Activated CD4-positive, alpha-beta memory T cell treated with anti-CD3 and anti-CD28 coated beads, Interleukin-2, amount 10 ng/mL, durations not matched to agents 7 days and 5 days (primary cell): ENCODE data around the gene ERRFI1. TPM values are rescaled to one million over a fixed set of nuclear protein-coding genes. Genes with fewer than 3 reads are reported as not detected.
A peak's percentile ranks its signal among the peaks of the same experiment; 100 is the strongest.

Source experiments
- CTCF ChIA-PET: fragments of 350-600 bp; sonication (Branson Sonifier 250); formaldehyde crosslinking; loops from one replicate; lab custom pipeline; 2021; ENCODE audit warnings: antibody characterized with exemption, inconsistent platforms; lab: Charles Lee
- POLR2A ChIA-PET: fragments of 350-600 bp; sonication (Branson Sonifier 250); formaldehyde crosslinking; loops from one replicate; lab custom pipeline; 2021; ENCODE audit warnings: antibody characterized with exemption; lab: Charles Lee
- DNase-seq: peaks from one replicate; pipeline ENCODE4 v3.0.0-alpha.2; 2020
- H3K27ac Mint-ChIP-seq: one replicate; pipeline ENCODE4 v1.8.0; 2021; ENCODE audit warnings: mild to moderate bottlenecking, mixed read lengths
- H3K27me3 Mint-ChIP-seq: one replicate; pipeline ENCODE4 v1.8.0; 2021; ENCODE audit warnings: mixed read lengths
- H3K36me3 Mint-ChIP-seq: one replicate; pipeline ENCODE4 v1.8.0; 2021; ENCODE audit warnings: low read depth, mixed read lengths
- H3K4me1 Mint-ChIP-seq: one replicate; pipeline ENCODE4 v1.8.0; 2021; ENCODE audit warnings: mixed read lengths
- H3K4me3 Mint-ChIP-seq: one replicate; pipeline ENCODE4 v1.8.0; 2021; ENCODE audit warnings: mild to moderate bottlenecking, mixed read lengths
- H3K9me3 Mint-ChIP-seq: one replicate; pipeline ENCODE4 v1.8.0; 2021; ENCODE audit warnings: mixed read lengths
- total RNA-seq, 2 experiments: library from RNA; stranded (reverse); gene quantifications; one replicate each; pipeline ENCODE4 v1.2.3, GENCODE V29; 2021

Gene ERRFI1
- total RNA-seq, 2 experiments from 2014 or later = 0.83 to 1.0 TPM

DNA sequence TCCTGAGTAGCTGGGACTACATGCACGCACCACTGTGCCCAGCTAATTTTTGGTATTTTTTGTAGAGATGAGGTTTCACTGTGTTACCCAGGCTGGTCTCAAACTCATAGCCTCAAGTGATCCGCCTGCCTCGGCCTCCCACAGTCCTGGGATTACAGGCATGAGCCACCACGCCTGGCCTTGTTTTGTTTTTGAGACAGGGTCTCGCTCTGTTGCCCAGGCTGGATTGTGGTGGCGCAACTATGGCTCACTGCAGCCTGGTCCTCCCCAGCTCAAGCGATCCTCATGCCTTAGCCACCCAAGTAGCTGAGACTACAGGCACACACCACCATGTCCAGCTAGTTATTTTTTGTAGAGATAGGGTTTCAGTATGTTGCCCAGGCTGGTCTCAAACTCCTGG, 38.6 kb downstream of the ERRFI1 start:
- no peak overlapping the region for H3K4me3 Mint-ChIP-seq
- peaks cover 7% of the 10 kb centered on the region for H3K4me1 Mint-ChIP-seq
- peaks cover 61% of the 10 kb centered on the region for H3K36me3 Mint-ChIP-seq
- H3K27me3 Mint-ChIP-seq = no peaks in the 10 kb centered on the region
- no peak overlapping the region for H3K27ac Mint-ChIP-seq
- DNase-seq = no peak
- ChIA-PET CTCF (interaction anchor here (0.7 to 1.6 kb wide), 3 partner anchors 12 to 1285 kb away, joined by 3 to 5 read pairs (median 5); no protein-coding TSS in a partner anchor), POLR2A (no interaction called here)
- H3K9me3 Mint-ChIP-seq = no peaks in the 10 kb centered on the region

DNA sequence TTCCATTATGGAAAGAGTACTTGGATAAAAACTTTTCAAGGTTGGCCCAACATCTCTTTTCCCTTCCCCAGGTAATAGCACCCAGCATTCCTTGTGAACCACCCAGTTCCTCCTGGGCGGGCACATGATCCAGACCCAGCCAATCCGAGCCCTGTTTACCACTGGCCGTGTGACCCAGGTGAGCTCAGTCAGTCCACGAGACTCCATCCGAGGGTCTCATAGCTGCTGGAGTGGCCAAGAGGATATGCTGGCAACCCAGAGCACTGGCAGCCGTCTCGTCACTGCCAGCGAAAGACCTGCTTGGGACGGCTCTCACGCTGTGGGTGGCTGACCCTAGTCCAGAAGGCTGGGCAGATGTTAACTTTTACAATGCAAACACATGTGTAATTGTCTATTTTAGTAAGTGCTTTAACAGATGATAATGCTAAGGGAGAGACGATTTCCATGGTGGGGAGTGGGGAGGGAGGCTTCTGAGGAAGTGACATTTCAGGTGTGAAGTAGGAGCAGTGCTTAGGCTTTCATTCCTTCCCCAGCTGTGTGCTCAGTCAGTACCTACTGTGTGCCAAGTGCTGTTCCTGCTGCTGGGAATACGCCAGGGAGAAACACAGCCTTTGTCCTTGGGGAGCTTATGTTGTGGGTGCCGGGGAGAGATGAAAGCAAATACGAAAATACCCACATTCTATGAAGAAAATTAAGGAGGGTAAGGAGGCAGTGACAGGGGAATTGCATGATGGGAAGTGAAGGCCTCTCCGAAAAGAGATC, 40.1 kb downstream of the ERRFI1 start:
- POLR2A ChIA-PET = interaction anchor here (1.2 kb wide), 1 partner anchor 25 kb away, joined by 3 read pairs; no protein-coding TSS in a partner anchor
- Mint-ChIP-seq H3K36me3 (peaks cover 65% of the 10 kb centered on the region), H3K9me3 (no peaks in the 10 kb centered on the region), H3K27me3 (no peaks in the 10 kb centered on the region), H3K4me3 (no peak overlapping the region), H3K27ac (no peak overlapping the region), H3K4me1 (peaks cover 11% of the 10 kb centered on the region)
- CTCF ChIA-PET = interaction anchor here (1.6 to 3.0 kb wide), 2 partner anchors 10 to 11 kb away, joined by 5 to 20 read pairs; no protein-coding TSS in a partner anchor
- no peak for DNase-seq

DNA sequence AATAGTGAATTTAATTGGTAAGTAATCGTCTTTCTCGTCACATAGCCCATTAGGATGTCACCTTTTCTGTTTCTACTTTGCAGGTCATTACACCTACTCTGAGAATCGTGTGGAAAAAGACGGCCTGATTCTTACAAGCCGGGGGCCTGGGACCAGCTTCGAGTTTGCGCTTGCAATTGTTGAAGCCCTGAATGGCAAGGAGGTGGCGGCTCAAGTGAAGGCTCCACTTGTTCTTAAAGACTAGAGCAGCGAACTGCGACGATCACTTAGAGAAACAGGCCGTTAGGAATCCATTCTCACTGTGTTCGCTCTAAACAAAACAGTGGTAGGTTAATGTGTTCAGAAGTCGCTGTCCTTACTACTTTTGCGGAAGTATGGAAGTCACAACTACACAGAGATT, 41.3 kb downstream of the ERRFI1 start:
- no peak overlapping the region for H3K4me3 Mint-ChIP-seq
- H3K9me3 Mint-ChIP-seq = no peaks in the 10 kb centered on the region
- no peak for DNase-seq
- CTCF ChIA-PET = interaction anchor here (3.0 kb wide), 1 partner anchor 9 kb away, joined by 20 read pairs; no protein-coding TSS in a partner anchor
- H3K4me1 Mint-ChIP-seq = peaks cover 14% of the 10 kb centered on the region
- POLR2A ChIA-PET = no interaction called here
- H3K27me3 Mint-ChIP-seq = no peaks in the 10 kb centered on the region
- H3K27ac Mint-ChIP-seq = no peak overlapping the region
- peaks cover 62% of the 10 kb centered on the region for H3K36me3 Mint-ChIP-seq

DNA sequence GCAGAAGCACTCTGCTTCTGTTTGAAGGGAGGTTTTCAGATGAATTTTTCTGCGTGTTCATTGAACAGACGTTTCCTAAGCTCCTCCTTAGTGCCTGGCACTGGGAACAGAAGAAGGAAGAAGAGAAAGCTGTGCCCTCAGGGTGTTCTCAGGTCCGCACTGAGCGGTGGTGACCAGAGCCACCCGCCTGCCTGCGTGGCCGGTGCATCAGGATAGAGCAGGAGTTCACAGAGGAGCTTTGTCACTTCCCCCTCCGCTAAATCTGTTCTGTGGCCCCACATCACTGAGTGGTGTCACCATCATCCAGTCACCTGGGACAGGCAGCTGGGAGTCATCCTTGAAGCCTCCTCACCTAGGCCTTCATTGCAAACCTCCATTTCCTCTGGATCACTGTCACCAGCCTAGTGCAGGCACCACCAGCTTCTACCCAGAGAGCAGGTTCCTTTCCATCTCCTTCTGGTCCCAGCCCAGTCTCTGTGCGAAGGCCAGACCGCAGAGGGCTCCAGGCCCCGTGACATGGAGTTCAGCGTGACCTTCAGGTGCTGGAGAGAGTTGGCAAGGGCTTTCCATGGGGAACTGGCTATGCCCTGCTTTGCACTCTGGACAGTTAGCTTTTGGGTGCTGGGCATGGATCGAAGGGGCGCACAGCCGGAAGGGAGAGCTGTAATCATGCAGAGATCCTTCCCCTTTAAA, 42.9 kb downstream of the ERRFI1 start:
- H3K27ac Mint-ChIP-seq = no peak overlapping the region
- H3K36me3 Mint-ChIP-seq = peaks cover 70% of the 10 kb centered on the region
- CTCF ChIA-PET = interaction anchor here (0.6 to 3.6 kb wide), 10 partner anchors 8 to 865 kb away, joined by 3 to 20 read pairs (median 4); partner anchors contain the start of gene TNFRSF9
- POLR2A ChIA-PET = interaction anchor here (1.1 to 1.4 kb wide), 2 partner anchors 22 to 367 kb away, joined by 3 to 4 read pairs; partner anchors contain the start of gene PARK7
- no peak overlapping the region for H3K4me3 Mint-ChIP-seq
- no peak for DNase-seq
- no peaks in the 10 kb centered on the region for H3K27me3 Mint-ChIP-seq
- no peaks in the 10 kb centered on the region for H3K9me3 Mint-ChIP-seq
- peaks cover 15% of the 10 kb centered on the region for H3K4me1 Mint-ChIP-seq

DNA sequence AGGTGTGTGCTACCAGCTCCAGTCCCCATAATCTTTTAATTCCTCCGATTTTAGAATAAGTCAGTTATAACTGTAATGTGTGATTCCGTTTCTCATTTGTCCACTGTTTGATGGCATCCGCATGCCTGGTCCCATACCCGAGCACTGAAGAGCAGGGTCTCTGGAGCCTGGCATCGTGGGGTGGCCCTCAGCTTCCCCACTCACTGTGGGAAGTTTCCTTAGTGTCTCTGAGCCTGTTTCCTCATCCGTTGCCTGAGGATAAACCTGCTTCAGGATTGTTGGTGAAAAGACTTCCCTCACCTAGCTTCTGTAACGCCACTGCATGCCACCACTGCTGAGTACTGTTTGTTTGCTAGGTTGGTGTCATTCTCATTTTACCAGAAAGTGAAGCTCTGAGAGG, 45.1 kb downstream of the ERRFI1 start:
- H3K36me3 Mint-ChIP-seq = peaks cover 63% of the 10 kb centered on the region

DNA sequence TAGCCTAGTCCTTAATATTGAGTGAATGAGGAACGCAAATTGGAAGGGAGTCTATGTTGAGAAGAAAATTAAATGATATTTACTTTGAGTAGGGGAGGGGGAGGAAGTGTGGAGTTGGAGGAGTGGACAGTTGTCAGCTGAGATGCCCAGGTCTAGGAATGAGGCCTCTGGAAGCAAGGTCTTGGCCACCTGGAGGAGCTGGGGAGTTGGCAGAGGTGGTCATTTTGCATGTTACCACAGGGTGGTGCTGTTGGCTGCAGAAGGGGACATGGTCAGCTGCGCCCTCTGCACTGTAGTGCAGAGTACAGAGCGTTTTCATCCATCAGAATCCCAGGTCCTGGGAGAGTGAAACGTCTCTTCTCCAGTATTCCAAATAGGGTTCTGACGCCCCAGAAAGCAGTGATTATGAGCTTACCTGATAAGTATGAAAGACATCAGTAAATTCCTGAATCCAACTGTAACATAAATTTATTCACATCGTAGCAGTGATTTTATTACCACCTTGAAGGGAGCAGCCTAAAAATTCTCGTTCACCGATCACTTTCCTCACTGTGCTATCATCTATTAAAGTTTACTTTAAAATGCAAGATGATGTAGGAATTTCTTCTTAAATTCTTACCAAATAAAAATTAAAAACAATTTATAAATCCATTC, 50.8 kb downstream of the ERRFI1 start:
- ChIA-PET CTCF (interaction anchor here (0.6 to 2.8 kb wide), 20 partner anchors 8 to 374 kb away, joined by 3 to 20 read pairs (median 4); no protein-coding TSS in a partner anchor), POLR2A (interaction anchor here (1.0 to 1.9 kb wide), 3 partner anchors 12 to 26 kb away, joined by 3 to 5 read pairs (median 4); partner anchors contain the start of gene PARK7)
- H3K4me1 Mint-ChIP-seq = peaks cover 8% of the 10 kb centered on the region
- no peaks in the 10 kb centered on the region for H3K9me3 Mint-ChIP-seq
- DNase-seq = peak; percentile 37
- peak overlapping the region; percentile 34 for H3K27ac Mint-ChIP-seq
- peaks cover 57% of the 10 kb centered on the region for H3K36me3 Mint-ChIP-seq
- no peak overlapping the region for H3K4me3 Mint-ChIP-seq
- H3K27me3 Mint-ChIP-seq = no peaks in the 10 kb centered on the region

More for the DNA sequence above, 45.1 kb downstream of the ERRFI1 start:
- Mint-ChIP-seq H3K9me3 (no peaks in the 10 kb centered on the region), H3K4me3 (no peak overlapping the region), H3K27me3 (no peaks in the 10 kb centered on the region), H3K27ac (peak overlapping the region; percentile 7), H3K4me1 (peaks cover 9% of the 10 kb centered on the region)
- no peak for DNase-seq
- ChIA-PET CTCF (interaction anchor here (0.7 to 3.6 kb wide), 6 partner anchors 8 to 368 kb away, joined by 3 to 14 read pairs (median 4); partner anchors contain the start of gene TNFRSF9), POLR2A (no interaction called here)

DNA sequence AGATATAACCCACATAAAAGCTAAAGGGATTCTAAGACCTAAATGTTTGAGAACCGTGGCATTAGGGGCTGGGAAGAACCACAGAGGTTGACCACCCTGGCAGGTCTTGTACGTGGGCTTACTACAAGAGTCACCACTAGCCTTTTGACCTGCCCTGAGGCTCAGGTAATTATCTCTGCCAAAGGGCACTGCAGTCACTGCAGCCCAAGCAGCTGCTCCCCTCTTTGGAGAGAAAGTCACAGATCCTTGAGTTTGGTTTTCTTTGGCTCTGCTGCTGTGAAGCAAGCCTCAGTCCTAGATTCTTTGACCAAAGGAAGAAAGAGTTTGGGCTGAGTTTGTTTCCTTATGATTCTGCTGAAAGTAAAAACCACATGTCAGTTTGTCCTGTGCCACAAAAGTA, 53.0 kb downstream of the ERRFI1 start:
- POLR2A ChIA-PET = interaction anchor here (1.4 kb wide), 1 partner anchor 11 kb away, joined by 7 read pairs; the partner anchor contains the start of gene PARK7
- peaks cover 58% of the 10 kb centered on the region for H3K36me3 Mint-ChIP-seq

DNA sequence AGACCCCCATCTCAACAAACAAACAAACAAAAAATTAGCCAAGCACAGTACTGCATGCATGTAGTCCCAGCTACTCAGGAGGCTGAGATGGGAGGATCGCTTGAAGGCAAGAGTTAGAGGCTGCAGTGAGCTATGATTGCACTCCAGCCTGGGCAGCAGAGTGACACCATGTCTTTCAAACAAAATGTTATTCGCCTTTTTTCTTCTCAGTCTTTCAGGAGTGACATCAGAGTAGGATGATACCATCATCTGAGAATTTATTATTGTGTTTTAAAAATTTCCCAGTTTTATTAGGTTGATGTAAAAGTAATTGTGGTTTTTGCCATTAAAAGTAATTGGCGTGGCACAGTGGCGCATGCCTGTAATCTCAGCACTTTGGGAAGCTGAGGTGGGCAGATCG, 53.8 kb downstream of the ERRFI1 start:
- ChIA-PET POLR2A (interaction anchor here (1.4 kb wide), 1 partner anchor 10 kb away, joined by 7 read pairs; the partner anchor contains the start of gene PARK7), CTCF (interaction anchor here (0.6 to 2.1 kb wide), 3 partner anchors 9 to 201 kb away, joined by 3 to 4 read pairs (median 3); no protein-coding TSS in a partner anchor)
- H3K4me1 Mint-ChIP-seq = peaks cover 10% of the 10 kb centered on the region
- H3K9me3 Mint-ChIP-seq = no peaks in the 10 kb centered on the region
- H3K27ac Mint-ChIP-seq = no peak overlapping the region
- H3K4me3 Mint-ChIP-seq = no peak overlapping the region
- no peak for DNase-seq
- H3K36me3 Mint-ChIP-seq = peaks cover 58% of the 10 kb centered on the region
- no peaks in the 10 kb centered on the region for H3K27me3 Mint-ChIP-seq

More for the DNA sequence above, 53.0 kb downstream of the ERRFI1 start:
- Mint-ChIP-seq H3K4me3 (no peak overlapping the region), H3K9me3 (no peaks in the 10 kb centered on the region), H3K27me3 (no peaks in the 10 kb centered on the region), H3K4me1 (peaks cover 5% of the 10 kb centered on the region), H3K27ac (no peak overlapping the region)
- DNase-seq = no peak
- CTCF ChIA-PET = interaction anchor here (0.6 to 2.1 kb wide), 3 partner anchors 9 to 200 kb away, joined by 3 to 4 read pairs (median 3); no protein-coding TSS in a partner anchor

DNA sequence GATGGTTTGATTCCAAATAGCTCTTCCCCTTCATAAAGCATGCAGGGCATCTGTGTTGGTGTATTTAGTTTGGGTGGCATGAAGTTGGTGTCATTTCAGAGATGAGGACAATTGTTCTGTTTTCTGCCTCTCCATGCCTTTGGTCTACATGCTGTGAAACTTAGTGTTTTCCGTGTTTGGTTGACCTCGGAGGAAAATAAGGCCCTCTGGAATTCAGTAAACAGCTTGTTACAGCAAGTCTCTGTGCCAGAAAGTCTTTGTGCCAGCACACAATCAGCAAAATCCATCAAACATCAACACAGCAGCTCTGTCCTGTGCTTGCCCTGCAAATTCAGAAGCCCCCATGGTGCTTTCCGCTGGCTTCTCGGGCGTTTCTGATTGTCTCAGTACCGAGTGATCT, 55.1 kb downstream of the ERRFI1 start:
- Mint-ChIP-seq H3K27ac (no peak overlapping the region), H3K36me3 (peaks cover 63% of the 10 kb centered on the region), H3K27me3 (no peaks in the 10 kb centered on the region), H3K4me3 (no peak overlapping the region), H3K4me1 (peaks cover 20% of the 10 kb centered on the region), H3K9me3 (no peaks in the 10 kb centered on the region)
- no peak for DNase-seq
- ChIA-PET CTCF (no interaction called here), POLR2A (interaction anchor here (1.4 kb wide), 1 partner anchor 9 kb away, joined by 6 read pairs; the partner anchor contains the start of gene PARK7)

DNA sequence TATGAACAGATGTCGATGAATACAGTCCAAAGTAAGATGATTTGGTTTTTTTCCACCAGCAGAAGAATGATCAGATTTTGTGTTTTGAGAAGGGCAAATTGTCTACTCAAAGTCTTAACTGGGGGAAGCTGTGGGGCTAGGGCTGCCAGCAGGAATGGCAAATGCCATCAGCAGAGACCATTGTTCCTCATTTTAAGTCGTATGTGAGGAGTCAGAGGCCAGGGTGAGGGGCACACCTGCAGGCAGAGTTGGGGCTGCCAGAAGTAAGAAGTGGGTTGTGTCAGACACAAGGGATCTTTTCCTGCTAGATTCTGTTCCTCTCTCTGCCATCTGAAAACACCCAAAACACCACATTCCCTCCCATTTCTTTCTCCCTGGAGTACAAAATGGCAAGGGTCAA, 55.9 kb downstream of the ERRFI1 start:
- peaks cover 66% of the 10 kb centered on the region for H3K36me3 Mint-ChIP-seq
- ChIA-PET POLR2A (interaction anchor here (1.4 kb wide), 1 partner anchor 9 kb away, joined by 6 read pairs; the partner anchor contains the start of gene PARK7), CTCF (no interaction called here)
- H3K9me3 Mint-ChIP-seq = no peaks in the 10 kb centered on the region
- no peak for DNase-seq
- H3K27ac Mint-ChIP-seq = no peak overlapping the region
- no peaks in the 10 kb centered on the region for H3K27me3 Mint-ChIP-seq
- peaks cover 24% of the 10 kb centered on the region for H3K4me1 Mint-ChIP-seq
- no peak overlapping the region for H3K4me3 Mint-ChIP-seq

DNA sequence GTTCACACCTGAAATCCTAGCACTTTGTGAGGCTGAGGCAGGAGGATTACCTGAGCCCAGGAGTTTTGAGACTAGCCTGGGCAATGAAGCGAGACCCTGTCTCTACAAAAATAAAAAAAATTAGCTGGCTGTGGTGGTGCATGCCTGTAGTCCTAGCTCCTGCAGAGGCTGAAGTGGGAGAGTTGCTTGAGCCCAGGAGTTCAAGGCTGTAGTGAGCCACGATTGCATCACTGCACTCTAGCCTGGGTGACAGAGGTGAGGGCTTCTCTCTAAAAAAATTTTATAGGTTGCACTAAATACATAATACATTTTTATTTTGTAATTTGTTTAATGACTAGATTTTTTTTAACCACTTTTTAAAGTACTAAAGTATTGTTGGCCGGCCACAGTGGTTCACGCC, 58.5 kb downstream of the ERRFI1 start:
- H3K36me3 Mint-ChIP-seq = peaks cover 83% of the 10 kb centered on the region
- no peaks in the 10 kb centered on the region for H3K9me3 Mint-ChIP-seq
- DNase-seq = no peak
- no peak overlapping the region for H3K4me3 Mint-ChIP-seq
- no peaks in the 10 kb centered on the region for H3K27me3 Mint-ChIP-seq
- H3K27ac Mint-ChIP-seq = no peak overlapping the region
- POLR2A ChIA-PET = no interaction called here
- H3K4me1 Mint-ChIP-seq = peaks cover 46% of the 10 kb centered on the region
- CTCF ChIA-PET = interaction anchor here (1.0 to 1.6 kb wide), 2 partner anchors 8 to 13 kb away, joined by 3 to 7 read pairs; no protein-coding TSS in a partner anchor

DNA sequence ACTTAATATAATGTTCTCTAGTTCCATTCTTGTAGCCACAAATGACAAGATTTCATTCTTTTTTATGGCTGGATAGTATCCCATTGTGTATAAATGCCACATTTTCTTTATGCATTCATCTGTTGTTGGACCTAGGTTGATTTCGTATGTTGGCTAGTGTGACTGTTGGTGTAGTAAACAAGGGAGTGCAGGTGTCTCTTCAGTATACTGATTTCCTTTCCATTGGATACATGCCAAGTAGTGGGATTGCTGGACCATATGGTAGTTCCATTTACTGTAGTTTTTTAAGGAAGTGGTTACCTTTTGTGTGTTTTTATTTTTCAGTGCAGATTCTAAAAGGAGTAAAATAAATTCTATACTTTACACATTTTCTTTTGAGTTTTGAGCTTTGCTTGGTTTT, 58.9 kb downstream of the ERRFI1 start:
- DNase-seq = no peak
- peaks cover 51% of the 10 kb centered on the region for H3K4me1 Mint-ChIP-seq
- peak overlapping the region; percentile 13 for H3K27ac Mint-ChIP-seq
- no peaks in the 10 kb centered on the region for H3K27me3 Mint-ChIP-seq
- peaks cover 84% of the 10 kb centered on the region for H3K36me3 Mint-ChIP-seq
- CTCF ChIA-PET = interaction anchor here (1.0 to 1.6 kb wide), 2 partner anchors 8 to 13 kb away, joined by 3 to 7 read pairs; no protein-coding TSS in a partner anchor
- POLR2A ChIA-PET = no interaction called here
- no peaks in the 10 kb centered on the region for H3K9me3 Mint-ChIP-seq
- H3K4me3 Mint-ChIP-seq = no peak overlapping the region
